DOHH2 (cell line): Measurements from ENCODE around the gene NUP160.

Experiments
- H3F3A ChIP-seq: fragments of 200-600 bp; sonication (generic), shearing (Covaris generic); 2 replicates; pipeline ENCODE4 v1.6.0; 2016; ENCODE audit warnings: antibody characterized with exemption, mild to moderate bottlenecking; ENCODE audit not compliant: control insufficient read depth, insufficient read depth
- H3K27ac ChIP-seq: fragments of 200-600 bp; sonication (generic); 2 replicates; pipeline ENCODE4 v1.5.1; 2014; ENCODE audit warnings: low read depth, mild to moderate bottlenecking, low read length, moderate library complexity
- H3K27me3 ChIP-seq: fragments of 200-600 bp; sonication (generic); 2 replicates; pipeline ENCODE4 v1.6.1; 2014; ENCODE audit warnings: mild to moderate bottlenecking, low read length, mixed read lengths; ENCODE audit not compliant: control insufficient read depth
- H3K36me3 ChIP-seq: fragments of 200-600 bp; sonication (generic); 2 replicates; pipeline ENCODE4 v1.6.1; 2014; ENCODE audit warnings: mild to moderate bottlenecking, low read length, moderate library complexity, mixed read lengths; ENCODE audit not compliant: control insufficient read depth
- H3K4me1 ChIP-seq: fragments of 200-600 bp; sonication (generic); 2 replicates; pipeline ENCODE4 v1.6.1; 2014; ENCODE audit warnings: mild to moderate bottlenecking, low read length, mixed read lengths; ENCODE audit not compliant: control insufficient read depth
- H3K4me2 ChIP-seq: fragments of 200-600 bp; sonication (generic); 2 replicates; pipeline ENCODE4 v1.6.0; 2014; ENCODE audit warnings: mild to moderate bottlenecking, low read length, moderate library complexity
- H3K4me3 ChIP-seq: fragments of 200-600 bp; sonication (generic); 2 replicates; pipeline ENCODE4 v1.5.1; 2014; ENCODE audit warnings: mild to moderate bottlenecking, low read length, mixed read lengths
- H3K79me2 ChIP-seq: fragments of 200-600 bp; sonication (generic); 2 replicates; pipeline ENCODE4 v1.6.1; 2014; ENCODE audit warnings: mild to moderate bottlenecking, low read length, mixed read lengths; ENCODE audit not compliant: control insufficient read depth
- H3K9me2 ChIP-seq: fragments of 200-600 bp; sonication (generic); replicated peaks from 2 replicates; pipeline ENCODE4 v1.6.1; 2014; ENCODE audit warnings: mild to moderate bottlenecking, low read length, mixed read lengths; ENCODE audit not compliant: control insufficient read depth
- H3K9me3 ChIP-seq: fragments of 200-600 bp; sonication (generic); 2 replicates; pipeline ENCODE4 v1.6.1; 2014; ENCODE audit warnings: antibody characterized with exemption, low read length, mixed read lengths; ENCODE audit not compliant: control insufficient read depth, insufficient read depth
- H4K20me1 ChIP-seq: fragments of 200-600 bp; sonication (generic); 2 replicates; pipeline ENCODE4 v1.6.0; 2014; ENCODE audit warnings: low read depth, mild to moderate bottlenecking, antibody characterized with exemption, low read length, moderate library complexity; ENCODE audit not compliant: control insufficient read depth, insufficient read depth
- CTCF ChIP-seq: fragments of 200-600 bp; sonication (generic); IDR thresholded peaks from one replicate; pipeline ENCODE4 v1.5.1; 2014; ENCODE audit warnings: antibody characterized with exemption, mild to moderate bottlenecking, low read depth, low read length; ENCODE audit not compliant: poor library complexity, severe bottlenecking
- EZH2phosphoT487 ChIP-seq: fragments of 200-600 bp; sonication (generic); IDR thresholded peaks from 2 replicates; pipeline ENCODE4 v1.6.1; 2017; ENCODE audit warnings: borderline replicate concordance, mild to moderate bottlenecking, antibody characterized with exemption, low read length, moderate library complexity, mixed read lengths

Gene NUP160

GRCh38 chr11:47819743-47820142, 28.4 kb downstream of the NUP160 start:
- no peak overlapping the region for H3K4me3 ChIP-seq
- peaks cover 53% of the 10 kb centered on the region for H3K36me3 ChIP-seq

GRCh38 chr11:47800759-47801158, 47.4 kb downstream of the NUP160 start:
- no peaks in the 10 kb centered on the region for H3F3A ChIP-seq
- H3K27ac ChIP-seq, result no peak overlapping the region
- no peaks in the 10 kb centered on the region for H3K79me2 ChIP-seq
- no peaks in the 10 kb centered on the region for H3K9me3 ChIP-seq
- H4K20me1 ChIP-seq, result no peaks in the 10 kb centered on the region
- TF ChIP-seq EZH2phosphoT487 (no peak), CTCF (no peak)
- no peak overlapping the region for H3K4me3 ChIP-seq
- no peaks in the 10 kb centered on the region for H3K4me1 ChIP-seq
- H3K4me2 ChIP-seq, result no peak overlapping the region
- H3K27me3 ChIP-seq, result no peaks in the 10 kb centered on the region
- no peaks in the 10 kb centered on the region for H3K9me2 ChIP-seq
- peaks cover 65% of the 10 kb centered on the region for H3K36me3 ChIP-seq

More at GRCh38 chr11:47819743-47820142, 28.4 kb downstream of the NUP160 start:
- no peaks in the 10 kb centered on the region for H3K9me3 ChIP-seq
- H3K79me2 ChIP-seq, result no peaks in the 10 kb centered on the region
- no peak overlapping the region for H3K4me2 ChIP-seq
- no peaks in the 10 kb centered on the region for H3F3A ChIP-seq
- no peaks in the 10 kb centered on the region for H3K27me3 ChIP-seq
- no peaks in the 10 kb centered on the region for H4K20me1 ChIP-seq
- no peaks in the 10 kb centered on the region for H3K4me1 ChIP-seq
- TF ChIP-seq EZH2phosphoT487 (no peak), CTCF (no peak)
- H3K9me2 ChIP-seq, result no peaks in the 10 kb centered on the region
- no peak overlapping the region for H3K27ac ChIP-seq

- H3F3A ChIP-seq, result no peaks in the 10 kb centered on the region
- TF ChIP-seq CTCF, result no peak
- no peak for TF ChIP-seq EZH2phosphoT487
- H3K36me3 ChIP-seq, result peaks cover 69% of the 10 kb centered on the region
- H3K79me2 ChIP-seq, result no peaks in the 10 kb centered on the region
- H4K20me1 ChIP-seq, result no peaks in the 10 kb centered on the region
- no peaks in the 10 kb centered on the region for H3K27me3 ChIP-seq
- H3K27ac ChIP-seq, result no peak overlapping the region
- no peaks in the 10 kb centered on the region for H3K4me1 ChIP-seq
- H3K9me3 ChIP-seq, result no peaks in the 10 kb centered on the region
- no peak overlapping the region for H3K4me2 ChIP-seq
- no peak overlapping the region for H3K4me3 ChIP-seq
- no peaks in the 10 kb centered on the region for H3K9me2 ChIP-seq
These were observed 50.5 kb downstream of the NUP160 start for GRCh38 chr11:47797633-47798032.
